NCI-H345 treated with DMSO at 0.1 percent for 48 hours (cell line): Measurements from ENCODE around the gene NCR2.
A peak's percentile ranks its signal among the peaks of the same experiment; 100 is the strongest.
"Not testable (repeated sequence)": the region's sequence is repeated elsewhere in the genome, so short reads cannot be mapped to it uniquely, and the experiment has no call there.

Source experiments
- DNase-seq: peaks from one replicate; lab custom pipeline; 2025; ENCODE audit not compliant: unreplicated experiment; lab: John Stamatoyannopoulos, UW

Gene NCR2

GRCh38 chr6:41335296-41335695 is at the start of gene NCR2:
NCR2 (plus strand) TSS chr6:41335608; CDS start chr6:41335877, 269 bp downstream.
- no peak for DNase-seq

- no peak for DNase-seq
Measured at GRCh38 chr6:41286544-41287346, 48.7 kb upstream of the NCR2 start, which contains the start of gene TREM1. TREM1 (minus strand) TSS chr6:41286682; CDS start chr6:41286655, 27 bp downstream.

- peak; percentile 92 for DNase-seq
Measured at GRCh38 chr6:41288030-41288753, 47.2 kb upstream of the NCR2 start.

GRCh38 chr6:41288754-41289129 is 46.7 kb upstream of the NCR2 start:
- no peak for DNase-seq

- DNase-seq: no peak
Measured at GRCh38 chr6:41289815-41290214, 45.6 kb upstream of the NCR2 start.

- no peak for DNase-seq
Measured at GRCh38 chr6:41291717-41292116, 43.7 kb upstream of the NCR2 start.

- DNase-seq: no peak
Measured at GRCh38 chr6:41294214-41294872, 41.1 kb upstream of the NCR2 start.

- DNase-seq: not testable (repeated sequence)
Measured at GRCh38 chr6:41297248-41297647, 38.2 kb upstream of the NCR2 start.

GRCh38 chr6:41298785-41299502 is 36.5 kb upstream of the NCR2 start:
- DNase-seq: no peak

- no peak for DNase-seq
Measured at GRCh38 chr6:41302638-41303037, 32.8 kb upstream of the NCR2 start.

- peak; percentile 42 for DNase-seq
Measured at GRCh38 chr6:41306187-41306854, 29.1 kb upstream of the NCR2 start.

- no peak for DNase-seq
Measured at GRCh38 chr6:41315203-41315602, 20.2 kb upstream of the NCR2 start.

- DNase-seq: no peak
Measured at GRCh38 chr6:41315943-41316620, 19.3 kb upstream of the NCR2 start.

- peak; percentile 28 for DNase-seq
Measured at GRCh38 chr6:41318261-41318653, 17.2 kb upstream of the NCR2 start.

GRCh38 chr6:41318654-41319565 is 16.5 kb upstream of the NCR2 start:
- DNase-seq: peak; percentile 84

GRCh38 chr6:41321183-41321582 is 14.2 kb upstream of the NCR2 start:
- no peak for DNase-seq

- DNase-seq: no peak
Measured at GRCh38 chr6:41325446-41326066, 9.9 kb upstream of the NCR2 start.

GRCh38 chr6:41326092-41326491 is 9.3 kb upstream of the NCR2 start:
- DNase-seq: no peak

GRCh38 chr6:41327177-41327576 is 8.2 kb upstream of the NCR2 start:
- no peak for DNase-seq
